Brain microvascular endothelial cell (primary cell): ENCODE results near the gene INPP4B.

Experiments used
- DNase-seq: peaks from one replicate; pipeline ENCODE4 v3.0.0-alpha.2; 2020
- H3K27ac ChIP-seq: fragments of 250-450 bp; sonication (Bioruptor Pico); 2 replicates; pipeline ENCODE4 v1.5.1; 2020; ENCODE audit warnings: mild to moderate bottlenecking, moderate library complexity
- H3K27me3 ChIP-seq: fragments of 250-450 bp; sonication (Bioruptor Pico); replicated peaks from 2 replicates; pipeline ENCODE4 v1.5.1; 2020; ENCODE audit warnings: mild to moderate bottlenecking
- H3K36me3 ChIP-seq: fragments of 250-450 bp; sonication (Bioruptor Pico); replicated peaks from 2 replicates; pipeline ENCODE4 v1.5.1; 2020; ENCODE audit warnings: mild to moderate bottlenecking
- H3K4me3 ChIP-seq: 2 replicates; pipeline ENCODE4 v1.5.1; 2011; ENCODE audit warnings: low read depth, mild to moderate bottlenecking, control low read depth, low read length, moderate library complexity
- in situ Hi-C: cut with HindIII; loops from 2 replicates; pipeline ENCODE4 v1.10.0; 2017; ENCODE audit warnings: low sequenced_read_pairs, low pct_ligation_motif_present
- TF ChIP-seq, protein P1 (sequence below): IDR thresholded peaks from 2 replicates; pipeline ENCODE4 v1.5.1; 2011; ENCODE audit warnings: low read depth, mild to moderate bottlenecking, moderate library complexity, low read length, control low read depth, inconsistent platforms; ENCODE audit errors: missing control alignments

INPP4B gene

DNA sequence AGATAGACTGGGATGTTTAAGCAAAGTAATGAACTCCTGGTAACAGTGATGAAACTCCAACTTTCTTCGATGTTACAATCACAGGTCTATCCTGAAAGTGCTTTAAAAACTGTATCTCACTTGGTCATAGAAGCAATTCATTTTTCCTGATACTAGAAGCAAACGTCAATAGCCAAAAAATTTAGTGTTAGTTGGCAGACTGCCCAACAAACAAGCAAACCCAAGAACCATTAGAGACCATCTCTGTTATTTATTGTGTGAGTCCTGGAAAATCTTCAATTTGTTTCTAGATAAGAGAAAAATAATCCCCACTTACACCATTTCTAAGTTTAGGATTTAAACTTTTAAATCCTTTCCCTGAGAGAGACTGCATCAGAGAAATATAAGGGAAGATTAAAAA is 553.9 kb downstream of the INPP4B start:
- no peak overlapping the region for H3K27ac ChIP-seq
- H3K36me3 ChIP-seq, result no peaks in the 10 kb centered on the region
- TF ChIP-seq, protein P1, sequence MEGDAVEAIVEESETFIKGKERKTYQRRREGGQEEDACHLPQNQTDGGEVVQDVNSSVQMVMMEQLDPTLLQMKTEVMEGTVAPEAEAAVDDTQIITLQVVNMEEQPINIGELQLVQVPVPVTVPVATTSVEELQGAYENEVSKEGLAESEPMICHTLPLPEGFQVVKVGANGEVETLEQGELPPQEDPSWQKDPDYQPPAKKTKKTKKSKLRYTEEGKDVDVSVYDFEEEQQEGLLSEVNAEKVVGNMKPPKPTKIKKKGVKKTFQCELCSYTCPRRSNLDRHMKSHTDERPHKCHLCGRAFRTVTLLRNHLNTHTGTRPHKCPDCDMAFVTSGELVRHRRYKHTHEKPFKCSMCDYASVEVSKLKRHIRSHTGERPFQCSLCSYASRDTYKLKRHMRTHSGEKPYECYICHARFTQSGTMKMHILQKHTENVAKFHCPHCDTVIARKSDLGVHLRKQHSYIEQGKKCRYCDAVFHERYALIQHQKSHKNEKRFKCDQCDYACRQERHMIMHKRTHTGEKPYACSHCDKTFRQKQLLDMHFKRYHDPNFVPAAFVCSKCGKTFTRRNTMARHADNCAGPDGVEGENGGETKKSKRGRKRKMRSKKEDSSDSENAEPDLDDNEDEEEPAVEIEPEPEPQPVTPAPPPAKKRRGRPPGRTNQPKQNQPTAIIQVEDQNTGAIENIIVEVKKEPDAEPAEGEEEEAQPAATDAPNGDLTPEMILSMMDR, result no peak
- in situ Hi-C loops, result no loop called here
- H3K4me3 ChIP-seq, result no peak overlapping the region
- H3K27me3 ChIP-seq, result no peaks in the 10 kb centered on the region
- no peak for DNase-seq

DNA sequence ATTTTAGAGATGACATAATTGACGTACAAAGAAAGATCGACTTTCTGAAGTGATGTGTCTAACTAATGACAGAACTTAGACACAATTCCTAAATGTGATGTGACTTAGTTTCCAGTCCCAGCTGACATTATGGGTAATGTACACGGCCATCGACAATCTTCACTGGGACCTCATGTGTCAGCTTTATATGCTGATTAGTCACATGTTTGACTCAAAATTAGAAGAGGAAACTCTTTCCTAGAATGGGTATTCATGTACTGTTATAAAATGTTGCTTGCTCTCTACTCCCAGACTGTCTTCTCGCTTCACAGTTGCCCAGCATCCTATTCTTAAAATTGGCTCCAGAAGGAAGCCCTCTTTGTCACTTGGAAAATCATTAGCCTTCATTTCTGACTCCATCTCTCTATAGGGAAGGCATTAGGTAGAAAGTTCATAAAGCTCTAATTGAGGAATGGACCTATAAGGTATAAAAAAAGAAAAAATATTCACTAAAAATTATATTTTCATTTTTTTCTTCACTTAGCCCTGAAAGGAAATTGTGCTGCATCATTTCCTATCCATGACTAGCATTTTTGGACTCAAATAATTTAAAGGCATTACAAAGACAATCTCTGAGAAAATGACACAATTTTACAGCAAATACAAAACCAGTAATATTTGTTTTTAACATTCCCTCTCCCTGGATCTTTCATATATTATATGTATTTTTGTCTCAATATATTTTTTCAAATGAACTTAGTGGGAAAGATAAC is 554.6 kb downstream of the INPP4B start:
- TF ChIP-seq, protein P1, result no peak
- H3K36me3 ChIP-seq, result no peaks in the 10 kb centered on the region
- DNase-seq, result no peak
- no peaks in the 10 kb centered on the region for H3K27me3 ChIP-seq
- H3K4me3 ChIP-seq, result no peak overlapping the region
- H3K27ac ChIP-seq, result no peak overlapping the region
- in situ Hi-C loops, result no loop called here

DNA sequence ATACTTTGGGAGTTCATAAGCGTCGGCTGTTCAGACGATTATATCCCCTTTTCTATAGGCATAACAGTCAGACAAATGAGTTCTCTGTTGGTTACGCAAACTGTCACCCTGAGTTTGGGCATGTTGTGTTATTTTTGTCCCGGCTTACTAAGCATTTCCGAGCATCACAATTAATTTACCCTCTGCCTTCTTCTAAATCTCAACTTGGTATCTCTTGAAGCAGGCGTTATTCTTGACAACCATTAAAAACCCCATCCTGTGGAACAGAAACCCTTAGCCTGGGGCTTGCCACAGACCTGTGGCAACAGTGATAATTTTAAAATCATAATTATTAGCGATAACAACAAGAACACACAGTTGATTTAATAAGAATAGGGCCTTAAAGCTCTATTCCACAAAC is 558.7 kb downstream of the INPP4B start:
- no peak for DNase-seq
- TF ChIP-seq, protein P1, result no peak
- Histone ChIP-seq H3K36me3 (no peaks in the 10 kb centered on the region), H3K4me3 (no peak overlapping the region), H3K27ac (no peak overlapping the region), H3K27me3 (no peaks in the 10 kb centered on the region)
- in situ Hi-C loops, result no loop called here

DNA sequence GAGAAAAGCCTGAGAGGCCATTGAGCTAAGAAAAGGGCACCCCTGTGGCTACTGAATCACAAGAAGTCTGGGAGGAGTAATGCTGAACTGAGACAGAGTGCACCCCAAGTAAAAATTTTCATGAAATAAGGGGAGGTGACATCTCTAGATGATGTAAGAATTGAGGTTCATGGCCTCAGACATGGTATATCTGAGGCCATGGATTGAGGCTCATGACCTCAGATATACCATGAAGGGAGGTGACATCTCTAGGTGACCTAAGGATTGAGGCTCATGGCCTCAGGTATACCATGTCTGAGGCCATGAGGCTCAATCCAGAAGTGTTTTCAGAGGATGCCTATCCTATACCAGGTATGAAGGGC is 560.9 kb downstream of the INPP4B start:
- in situ Hi-C loops, result no loop called here
- Histone ChIP-seq H3K4me3 (no peak overlapping the region), H3K36me3 (no peaks in the 10 kb centered on the region), H3K27ac (no peak overlapping the region), H3K27me3 (no peaks in the 10 kb centered on the region)
- TF ChIP-seq, protein P1, result no peak
- no peak for DNase-seq

DNA sequence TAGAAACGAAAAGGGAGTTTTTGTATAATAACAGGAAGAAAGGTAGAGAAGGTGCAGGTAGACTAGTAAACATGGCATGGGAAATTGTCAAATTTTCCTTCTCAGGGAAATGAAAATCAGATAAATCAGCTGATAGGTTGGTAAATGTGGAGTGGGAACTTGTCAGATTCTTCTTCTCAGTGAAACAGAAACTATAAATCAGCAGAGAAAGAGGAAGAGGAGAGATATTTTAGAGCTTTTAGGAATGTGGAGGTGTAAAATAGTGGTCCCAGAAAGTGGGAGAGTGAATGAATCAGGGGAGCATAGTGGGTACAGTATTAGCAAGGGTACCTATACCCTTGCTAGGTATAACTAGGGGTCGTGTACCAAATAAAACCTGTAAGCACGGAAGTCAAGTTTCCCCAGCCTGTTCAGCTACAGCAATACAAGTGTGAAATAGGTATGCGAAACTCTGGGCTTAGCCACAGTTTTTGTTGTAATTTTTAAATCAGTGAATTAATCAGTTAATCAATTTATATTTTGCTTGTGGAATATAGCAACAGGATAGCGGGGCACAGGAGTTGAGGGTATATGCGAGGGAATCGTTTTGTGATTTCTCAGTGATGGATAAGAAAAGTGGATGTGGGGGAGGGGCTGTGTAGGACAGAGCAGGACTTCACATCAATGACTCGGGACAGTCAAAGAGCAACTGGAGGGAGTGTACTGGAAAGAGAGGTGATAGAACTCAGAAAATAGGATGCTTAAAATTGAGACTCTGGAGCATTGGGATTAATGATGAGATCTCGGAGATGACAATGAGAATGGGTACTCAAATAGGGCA is 561.5 kb downstream of the INPP4B start:
- Histone ChIP-seq H3K27me3 (no peaks in the 10 kb centered on the region), H3K36me3 (no peaks in the 10 kb centered on the region), H3K4me3 (no peak overlapping the region), H3K27ac (no peak overlapping the region)
- TF ChIP-seq, protein P1, result no peak
- DNase-seq, result no peak
- in situ Hi-C loops, result no loop called here
